HG03342 (cell line): Measurements from ENCODE around the gene GGT6.
"Not testable (repeated sequence)": the region's sequence is repeated elsewhere in the genome, so short reads cannot be mapped to it uniquely, and the experiment has no call there.

ENCODE experiments used
- ATAC-seq: cut with Tn5 transposase; IDR thresholded peaks from one replicate; pipeline ENCODE4 v1.9.1; 2021; ENCODE audit warnings: mild to moderate bottlenecking, moderate library complexity; ENCODE audit not compliant: unreplicated experiment

GGT6 gene

GRCh38 chr17:4592240-4593005 lies 32.0 kb upstream of the GGT6 start:
- no peak for ATAC-seq

GRCh38 chr17:4591529-4591928 lies 31.2 kb upstream of the GGT6 start:
- ATAC-seq: no peak

GRCh38 chr17:4590981-4591453 lies 30.6 kb upstream of the GGT6 start:
- ATAC-seq: no peak

- not testable (repeated sequence) for ATAC-seq
These were observed 29.7 kb upstream of the GGT6 start for GRCh38 chr17:4590042-4590441.

- no peak for ATAC-seq
These were observed 28.7 kb upstream of the GGT6 start for GRCh38 chr17:4588898-4589625.

GRCh38 chr17:4588391-4588790 lies 28.0 kb upstream of the GGT6 start:
- no peak for ATAC-seq

- ATAC-seq: no peak
These were observed 27.4 kb upstream of the GGT6 start for GRCh38 chr17:4587803-4588202.

GRCh38 chr17:4587195-4587594 lies 26.8 kb upstream of the GGT6 start:
- ATAC-seq: no peak

GRCh38 chr17:4586043-4586442 lies 25.7 kb upstream of the GGT6 start:
- ATAC-seq: no peak

- ATAC-seq: no peak
These were observed 25.2 kb upstream of the GGT6 start for GRCh38 chr17:4585638-4585994.

GRCh38 chr17:4584917-4585637 lies 24.7 kb upstream of the GGT6 start:
- ATAC-seq: no peak

- no peak for ATAC-seq
These were observed 23.9 kb upstream of the GGT6 start, which contains the start of gene SMTNL2 for GRCh38 chr17:4584101-4584916. Gene SMTNL2 (plus strand): TSS chr17:4584529. CDS start chr17:4584606, 77 bp downstream.

GRCh38 chr17:4583782-4584100 lies 23.4 kb upstream of the GGT6 start:
- no peak for ATAC-seq

GRCh38 chr17:4583206-4583605 lies 22.8 kb upstream of the GGT6 start:
- ATAC-seq: no peak

GRCh38 chr17:4582691-4583090 lies 22.3 kb upstream of the GGT6 start:
- ATAC-seq: no peak

- no peak for ATAC-seq
These were observed 21.7 kb upstream of the GGT6 start for GRCh38 chr17:4582101-4582501.

GRCh38 chr17:4580291-4580690 lies 19.9 kb upstream of the GGT6 start:
- ATAC-seq: no peak

- ATAC-seq: no peak
These were observed 19.3 kb upstream of the GGT6 start for GRCh38 chr17:4579678-4580077.

GRCh38 chr17:4578349-4578748 lies 18.0 kb upstream of the GGT6 start:
- ATAC-seq: not testable (repeated sequence)

GRCh38 chr17:4577386-4577993 lies 17.1 kb upstream of the GGT6 start:
- no peak for ATAC-seq
